Osteocyte (in vitro differentiated cells): ENCODE measurements around the gene RPS6KC1. TPM values are rescaled to one million over a fixed set of nuclear protein-coding genes. Genes with fewer than 3 reads are reported as not detected.
A peak's percentile ranks its signal among the peaks of the same experiment; 100 is the strongest.
"Not testable (repeated sequence)": the region's sequence is repeated elsewhere in the genome, so short reads cannot be mapped to it uniquely, and the experiment has no call there.

Experiments used
- DNase-seq: peaks from one replicate; pipeline ENCODE4 v3.0.0; 2021; ENCODE audit warnings: mixed read lengths; ENCODE audit not compliant: unreplicated experiment; ENCODE audit errors: extremely low spot score
- H3K27ac Mint-ChIP-seq: one replicate; pipeline ENCODE4 v1.8.0; 2021; ENCODE audit warnings: mild to moderate bottlenecking, mixed read lengths; ENCODE audit not compliant: unreplicated experiment
- H3K27me3 Mint-ChIP-seq: one replicate; pipeline ENCODE4 v1.8.0; 2021; ENCODE audit warnings: mixed read lengths; ENCODE audit not compliant: unreplicated experiment
- H3K36me3 Mint-ChIP-seq: one replicate; pipeline ENCODE4 v1.8.0; 2021; ENCODE audit warnings: mixed read lengths; ENCODE audit not compliant: unreplicated experiment
- H3K4me1 Mint-ChIP-seq: one replicate; pipeline ENCODE4 v1.8.0; 2021; ENCODE audit warnings: mixed read lengths; ENCODE audit not compliant: unreplicated experiment
- H3K4me3 Mint-ChIP-seq: one replicate; pipeline ENCODE4 v1.8.0; 2021; ENCODE audit warnings: mild to moderate bottlenecking, moderate library complexity, mixed read lengths; ENCODE audit not compliant: unreplicated experiment
- H3K9me3 Mint-ChIP-seq: one replicate; pipeline ENCODE4 v1.8.0; 2021; ENCODE audit warnings: mixed read lengths; ENCODE audit not compliant: unreplicated experiment
- total RNA-seq: library from RNA; stranded (reverse); gene quantifications from 2 replicates; pipeline ENCODE4 v1.2.1, GENCODE V29; 2021
- TF ChIP-seq, protein P1 (sequence below): fragments of 200-600 bp; sonication (generic); IDR thresholded peaks from 2 replicates; pipeline ENCODE4 v1.5.0; 2021; ENCODE audit warnings: antibody characterized with exemption, mild to moderate bottlenecking, moderate library complexity

The RPS6KC1 gene
- total RNA-seq, 1 donor from 2014 or later = 19.6 TPM

DNA sequence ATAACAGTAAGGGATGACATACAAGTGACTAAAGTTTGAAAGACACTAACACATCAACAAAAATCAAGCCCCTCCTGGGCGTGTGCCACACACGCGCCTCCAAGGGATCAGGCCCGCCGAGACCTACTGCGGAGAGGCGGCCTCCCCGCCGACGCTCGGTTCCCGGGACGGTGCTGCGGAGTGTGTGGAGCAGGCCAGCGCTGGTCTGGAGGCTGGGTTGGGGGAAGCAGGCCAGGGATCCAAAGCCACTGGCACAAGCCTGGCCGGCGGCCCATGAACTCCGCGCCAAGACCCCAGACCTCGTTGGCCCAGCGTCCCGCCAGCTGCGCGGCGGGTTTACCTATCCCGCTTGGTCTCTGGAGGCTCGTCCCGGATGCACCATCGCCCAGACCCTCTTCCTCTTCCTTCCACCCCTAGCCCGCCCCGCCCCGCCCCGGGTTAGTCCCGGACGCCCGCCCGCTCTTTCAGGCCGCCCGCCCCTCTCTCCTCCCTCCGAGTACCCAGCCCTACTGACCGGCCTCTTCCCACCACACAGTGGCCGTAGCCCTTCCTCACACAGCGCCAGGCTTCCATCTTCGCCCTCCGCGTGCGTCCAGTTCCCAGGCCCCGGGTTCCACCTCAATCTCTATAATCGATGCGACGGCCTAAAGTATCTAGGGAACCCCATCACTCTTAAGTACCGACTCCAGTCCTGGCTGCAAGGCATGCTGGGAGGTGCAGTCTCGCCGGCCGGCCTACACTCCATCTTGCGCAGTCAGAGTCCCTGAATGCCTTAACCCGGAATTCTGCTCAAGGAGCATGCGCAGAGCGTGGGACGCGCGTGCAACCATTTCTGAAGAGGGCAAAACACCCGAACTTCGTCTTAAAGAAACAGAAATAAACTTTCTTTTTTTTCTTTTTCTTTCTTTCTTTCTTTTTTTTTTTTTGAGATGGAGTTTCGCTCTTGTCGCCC lies 35.7 kb upstream of the RPS6KC1 start, which contains the start of gene ANGEL2:
Gene ANGEL2 (minus strand): TSS at position 769 of the 952 bp plus-strand sequence. CDS start 196 bp downstream, at position 573.
- peak within 1 kb of the TSS; percentile 100 for H3K4me3 Mint-ChIP-seq
- no peaks in the 10 kb centered on the region for H3K9me3 Mint-ChIP-seq
- H3K27me3 Mint-ChIP-seq = peaks cover 11% of the 10 kb centered on the region
- DNase-seq = peak; percentile 98
- H3K4me1 Mint-ChIP-seq = peaks cover 16% of the 10 kb centered on the region
- peaks cover 6% of the 10 kb centered on the region for H3K36me3 Mint-ChIP-seq
- H3K27ac Mint-ChIP-seq = peak within 1 kb of the TSS; percentile 100
- TF ChIP-seq, protein P1, sequence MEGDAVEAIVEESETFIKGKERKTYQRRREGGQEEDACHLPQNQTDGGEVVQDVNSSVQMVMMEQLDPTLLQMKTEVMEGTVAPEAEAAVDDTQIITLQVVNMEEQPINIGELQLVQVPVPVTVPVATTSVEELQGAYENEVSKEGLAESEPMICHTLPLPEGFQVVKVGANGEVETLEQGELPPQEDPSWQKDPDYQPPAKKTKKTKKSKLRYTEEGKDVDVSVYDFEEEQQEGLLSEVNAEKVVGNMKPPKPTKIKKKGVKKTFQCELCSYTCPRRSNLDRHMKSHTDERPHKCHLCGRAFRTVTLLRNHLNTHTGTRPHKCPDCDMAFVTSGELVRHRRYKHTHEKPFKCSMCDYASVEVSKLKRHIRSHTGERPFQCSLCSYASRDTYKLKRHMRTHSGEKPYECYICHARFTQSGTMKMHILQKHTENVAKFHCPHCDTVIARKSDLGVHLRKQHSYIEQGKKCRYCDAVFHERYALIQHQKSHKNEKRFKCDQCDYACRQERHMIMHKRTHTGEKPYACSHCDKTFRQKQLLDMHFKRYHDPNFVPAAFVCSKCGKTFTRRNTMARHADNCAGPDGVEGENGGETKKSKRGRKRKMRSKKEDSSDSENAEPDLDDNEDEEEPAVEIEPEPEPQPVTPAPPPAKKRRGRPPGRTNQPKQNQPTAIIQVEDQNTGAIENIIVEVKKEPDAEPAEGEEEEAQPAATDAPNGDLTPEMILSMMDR = no peak

DNA sequence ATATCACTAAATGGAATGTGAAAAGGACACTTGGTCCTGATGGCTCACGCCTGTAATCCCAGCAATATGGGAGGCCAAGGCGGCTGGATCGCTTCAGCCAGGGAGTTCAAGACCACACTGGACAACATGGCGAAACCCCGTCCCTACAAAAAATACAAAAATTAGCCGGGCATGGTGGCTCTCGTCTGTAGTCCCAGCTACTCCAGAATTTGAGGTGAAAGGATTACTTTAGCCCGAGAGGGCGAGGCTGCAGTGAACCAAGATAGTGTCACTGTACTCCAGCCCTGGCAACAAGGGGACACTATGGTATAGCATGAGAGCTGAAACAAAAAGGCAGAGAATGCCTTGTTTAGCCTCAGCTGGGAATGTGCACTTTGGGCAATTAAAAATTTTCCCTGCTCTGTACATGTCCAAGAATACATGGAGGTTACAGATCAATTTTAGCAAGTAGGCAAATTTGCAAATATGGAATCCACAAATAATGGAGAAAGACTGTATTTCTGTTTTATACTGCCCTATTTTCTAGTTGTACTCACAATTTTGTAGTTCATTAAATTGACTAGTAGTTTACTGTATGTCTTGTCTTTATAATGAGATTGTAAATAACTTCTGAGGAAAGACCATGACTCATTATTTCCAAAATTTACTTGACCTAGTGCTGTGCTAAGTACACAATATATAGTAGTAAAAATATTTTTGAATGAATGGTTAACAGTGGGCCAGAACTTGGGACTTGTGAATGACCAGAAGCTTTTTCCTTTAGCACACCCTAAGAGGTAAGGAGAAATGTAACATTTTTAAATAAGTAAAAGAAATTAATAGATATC lies 33.4 kb upstream of the RPS6KC1 start:
- peaks cover 16% of the 10 kb centered on the region for H3K4me1 Mint-ChIP-seq
- TF ChIP-seq, protein P1 = no peak
- no peak for DNase-seq
- no peak overlapping the region for H3K27ac Mint-ChIP-seq
- no peaks in the 10 kb centered on the region for H3K9me3 Mint-ChIP-seq
- H3K4me3 Mint-ChIP-seq = no peak overlapping the region
- H3K36me3 Mint-ChIP-seq = peaks cover 3% of the 10 kb centered on the region
- H3K27me3 Mint-ChIP-seq = peaks cover 26% of the 10 kb centered on the region

DNA sequence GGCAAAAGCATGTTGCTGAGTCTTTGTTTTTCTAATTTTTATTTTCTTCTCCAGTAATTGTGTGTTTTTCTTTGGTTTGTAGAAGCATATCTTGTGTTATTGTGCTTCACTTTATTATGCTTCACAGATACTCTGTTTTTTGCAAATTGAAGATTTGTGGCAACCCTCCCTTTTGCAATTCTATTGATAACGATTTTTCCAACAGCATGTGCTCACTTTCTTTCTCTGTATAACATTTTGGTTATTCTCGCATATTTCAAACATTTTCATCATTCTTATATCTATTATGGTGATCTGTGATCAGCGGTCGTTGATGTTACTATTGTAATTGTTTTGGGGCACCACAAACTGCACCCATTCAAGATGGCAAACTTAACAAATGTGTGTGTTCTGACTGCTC lies 31.6 kb upstream of the RPS6KC1 start:
- H3K36me3 Mint-ChIP-seq = no peaks in the 10 kb centered on the region
- peaks cover 35% of the 10 kb centered on the region for H3K27me3 Mint-ChIP-seq
- H3K27ac Mint-ChIP-seq = no peak overlapping the region
- peaks cover 7% of the 10 kb centered on the region for H3K4me1 Mint-ChIP-seq
- TF ChIP-seq, protein P1 = no peak
- no peak for DNase-seq
- H3K4me3 Mint-ChIP-seq = no peak overlapping the region
- H3K9me3 Mint-ChIP-seq = no peaks in the 10 kb centered on the region

DNA sequence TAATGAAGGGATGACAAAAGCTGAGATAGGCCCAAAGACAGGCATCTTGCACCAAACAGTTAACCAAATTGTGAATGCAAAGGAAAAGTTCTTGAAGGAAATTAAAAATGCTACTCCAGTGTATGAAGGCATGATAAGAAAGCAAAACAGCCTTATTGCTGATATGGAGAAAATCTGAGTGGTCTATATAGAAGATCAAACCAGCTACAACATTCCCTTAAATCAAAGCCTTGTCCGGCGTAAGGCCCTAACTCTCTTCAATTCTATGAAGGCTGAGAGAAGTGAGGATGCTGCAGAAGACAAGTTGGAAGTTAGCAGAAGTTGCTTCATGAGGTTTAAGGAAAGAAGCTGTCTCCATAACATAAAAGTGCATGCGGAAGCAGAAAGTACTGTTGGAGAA lies 31.0 kb upstream of the RPS6KC1 start:
- H3K27ac Mint-ChIP-seq = no peak overlapping the region
- DNase-seq = no peak
- peaks cover 35% of the 10 kb centered on the region for H3K27me3 Mint-ChIP-seq
- H3K9me3 Mint-ChIP-seq = no peaks in the 10 kb centered on the region
- H3K36me3 Mint-ChIP-seq = no peaks in the 10 kb centered on the region
- TF ChIP-seq, protein P1 = no peak
- H3K4me3 Mint-ChIP-seq = no peak overlapping the region
- H3K4me1 Mint-ChIP-seq = peaks cover 4% of the 10 kb centered on the region

DNA sequence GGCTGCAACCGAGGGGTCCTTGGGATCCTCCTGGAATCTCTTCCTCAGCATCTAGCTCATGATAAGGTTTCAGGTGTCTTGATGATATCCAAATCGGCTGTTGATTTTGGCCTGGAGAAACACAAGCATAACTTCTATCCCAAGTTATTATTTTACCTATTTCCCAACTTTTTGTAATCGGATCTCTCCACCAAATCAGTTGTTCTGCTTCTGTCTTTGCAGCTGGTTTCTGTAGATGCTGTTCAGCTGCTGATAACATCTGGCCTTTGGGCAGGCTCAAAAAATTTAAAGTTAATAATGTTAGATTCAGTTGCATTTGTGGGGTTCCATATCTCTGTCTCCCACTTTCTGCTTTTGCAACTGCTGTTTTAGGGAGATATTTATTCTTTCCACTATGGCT lies 24.0 kb upstream of the RPS6KC1 start:
- not testable (repeated sequence) for H3K27ac Mint-ChIP-seq, H3K36me3 Mint-ChIP-seq, H3K9me3 Mint-ChIP-seq, H3K4me1 Mint-ChIP-seq, H3K4me3 Mint-ChIP-seq, DNase-seq
- H3K27me3 Mint-ChIP-seq = peaks cover 73% of the 10 kb centered on the region
